H1 (cell line): ENCODE data around the gene KCNJ12. TPM values are rescaled to one million over a fixed set of nuclear protein-coding genes. Genes with fewer than 3 reads are reported as not detected.

Experiments used
- CTCF ChIA-PET: fragments of 300-600 bp; sonication (Branson Sonifier 250); formaldehyde crosslinking; loops from one replicate; lab custom pipeline; 2021; ENCODE audit not compliant: partially characterized antibody; lab: Charles Lee
- POLR2A ChIA-PET: fragments of 300-600 bp; sonication (Branson Sonifier 250); formaldehyde crosslinking; loops from one replicate; lab custom pipeline; 2021; ENCODE audit warnings: inconsistent platforms; ENCODE audit not compliant: partially characterized antibody; lab: Charles Lee
- DNase-seq, 2 experiments: peaks; one replicate each; pipeline versions ENCODE4 v3.0.0 to v3.0.0-alpha.2; 2010 to 2022; ENCODE audit warnings: low spot score in 2 of 2, low read depth in 1 of 2, mixed read lengths in 1 of 2
- FAIRE-seq: peaks from 2 replicates; lab custom pipeline; 2011; peaks lifted over from hg19 to GRCh38; lab: Jason Lieb, UNC
- H2AFZ ChIP-seq: 2 replicates; pipeline ENCODE4 v1.8.1; 2012; ENCODE audit warnings: low read length, inconsistent platforms
- H2AK5ac ChIP-seq: 2 replicates; pipeline ENCODE4 v1.6.1; 2013; ENCODE audit warnings: low read depth, low read length
- H2BK120ac ChIP-seq: replicated peaks from 2 replicates; pipeline ENCODE3; 2013; ENCODE audit warnings: low read depth, low read length, inconsistent platforms
- H2BK12ac ChIP-seq: 2 replicates; pipeline ENCODE4 v1.6.1; 2013; ENCODE audit warnings: low read depth, low read length
- H2BK15ac ChIP-seq: 2 replicates; pipeline ENCODE4 v1.6.1; 2013; ENCODE audit warnings: low read length
- H2BK20ac ChIP-seq: 2 replicates; pipeline ENCODE4 v1.6.1; 2013; ENCODE audit warnings: low read length
- H2BK5ac ChIP-seq: 2 replicates; pipeline ENCODE4 v1.6.1; 2013; ENCODE audit warnings: low read depth, low read length
- H3K14ac ChIP-seq: 2 replicates; pipeline ENCODE4 v1.6.1; 2013; ENCODE audit warnings: inconsistent platforms; ENCODE audit not compliant: insufficient read length
- H3K18ac ChIP-seq: 2 replicates; pipeline ENCODE4 v1.6.1; 2013; ENCODE audit warnings: low read length; ENCODE audit errors: extremely low read depth
- H3K23ac ChIP-seq: 2 replicates; pipeline ENCODE4 v1.6.1; 2013; ENCODE audit warnings: inconsistent platforms; ENCODE audit not compliant: insufficient read length
- H3K23me2 ChIP-seq: 2 replicates; pipeline ENCODE4 v1.6.1; 2013; ENCODE audit warnings: low read depth, low read length
- H3K27ac ChIP-seq: 2 replicates; pipeline ENCODE4 v1.6.1; 2011; ENCODE audit warnings: low read depth, low read length, inconsistent platforms
- H3K27me3 ChIP-seq, 4 experiments: replicated peaks in 1 of 4; 1 replicate in 1 of 4; 2 replicates in 3 of 4; pipeline versions ENCODE4 v1.6.1 to v1.8.1; 2011 to 2013; ENCODE audit warnings: low read length in 3 of 4, mild to moderate bottlenecking in 3 of 4, inconsistent platforms in 2 of 4, mixed read lengths in 2 of 4, moderate library complexity in 1 of 4; ENCODE audit not compliant: control insufficient read depth in 3 of 4, insufficient read depth in 3 of 4; ENCODE audit errors: extremely low read depth in 1 of 4
- H3K36me3 ChIP-seq, 4 experiments: 2 replicates each; pipeline versions ENCODE4 v1.6.1 to v1.8.1; 2011 to 2013; ENCODE audit warnings: mild to moderate bottlenecking in 4 of 4, low read length in 3 of 4, moderate library complexity in 2 of 4, control low read depth in 1 of 4, inconsistent platforms in 1 of 4; ENCODE audit not compliant: insufficient read depth in 4 of 4, control insufficient read depth in 2 of 4
- H3K4ac ChIP-seq: replicated peaks from 2 replicates; pipeline ENCODE3; 2013; ENCODE audit warnings: low read length, low read depth, mixed read lengths, inconsistent platforms; ENCODE audit not compliant: insufficient read length
- H3K4me1 ChIP-seq, 4 experiments: replicated peaks in 1 of 4; 1 replicate in 1 of 4; 2 replicates in 3 of 4; pipeline versions ENCODE4 v1.6.1 to v1.8.1; 2011 to 2013; ENCODE audit warnings: low read length in 3 of 4, inconsistent platforms in 2 of 4, mixed read lengths in 1 of 4; ENCODE audit not compliant: insufficient read depth in 4 of 4, control insufficient read depth in 3 of 4
- H3K4me2 ChIP-seq, 2 experiments: 2 replicates each; pipeline versions ENCODE4 v1.6.1 to v1.8.1; 2011 to 2013; ENCODE audit warnings: low read depth in 2 of 2, low read length in 2 of 2, control low read depth in 1 of 2, inconsistent platforms in 1 of 2, mild to moderate bottlenecking in 1 of 2; ENCODE audit not compliant: insufficient read depth in 1 of 2
- H3K4me3 ChIP-seq, 4 experiments: fragments of 200-600, 300-600 bp in 1 of 4; sonication (generic), shearing (Covaris generic), sonication (Bioruptor Twin) in 1 of 4; 2 replicates each; pipeline versions ENCODE4 v1.5.1 to v1.8.1; 2011 to 2016; ENCODE audit warnings: low read length in 4 of 4, low read depth in 3 of 4, control low read depth in 2 of 4, inconsistent platforms in 2 of 4, mild to moderate bottlenecking in 2 of 4, mixed read lengths in 1 of 4, moderate library complexity in 1 of 4; ENCODE audit not compliant: insufficient read depth in 2 of 4; ENCODE audit errors: extremely low read depth in 1 of 4
- H3K56ac ChIP-seq: replicated peaks from 2 replicates; pipeline ENCODE3; 2013; ENCODE audit warnings: low read depth, mild to moderate bottlenecking, mixed read lengths, low read length, inconsistent platforms; ENCODE audit not compliant: insufficient read length
- H3K79me1 ChIP-seq: 2 replicates; pipeline ENCODE4 v1.6.1; 2013; ENCODE audit warnings: low read depth, low read length, control low read depth
- H3K79me2 ChIP-seq, 2 experiments: 2 replicates each; pipeline versions ENCODE4 v1.6.1 to v1.8.1; 2012 to 2013; ENCODE audit warnings: low read length in 2 of 2, mild to moderate bottlenecking in 2 of 2, inconsistent platforms in 1 of 2; ENCODE audit not compliant: insufficient read depth in 2 of 2, control insufficient read depth in 1 of 2
- H3K9ac ChIP-seq, 4 experiments: replicated peaks in 1 of 4; 1 replicate in 1 of 4; 2 replicates in 3 of 4; pipeline versions ENCODE4 v1.6.1 to v1.8.1; 2011 to 2013; ENCODE audit warnings: low read depth in 3 of 4, low read length in 3 of 4, control low read depth in 2 of 4, mild to moderate bottlenecking in 2 of 4, moderate library complexity in 2 of 4, inconsistent platforms in 1 of 4; ENCODE audit errors: extremely low read depth in 1 of 4
- H3K9me3 ChIP-seq, 2 experiments: 2 replicates each; pipeline versions ENCODE4 v1.6.1 to v1.8.1; 2012 to 2013; ENCODE audit warnings: mild to moderate bottlenecking in 2 of 2, moderate library complexity in 2 of 2, control low read depth in 1 of 2, inconsistent platforms in 1 of 2, low read depth in 1 of 2, low read length in 1 of 2, mixed read lengths in 1 of 2; ENCODE audit not compliant: insufficient read depth in 2 of 2
- H4K20me1 ChIP-seq, 2 experiments: replicated peaks in 1 of 2; 2 replicates each; pipeline versions ENCODE3 to v1.8.1; 2011 to 2013; ENCODE audit warnings: inconsistent platforms in 2 of 2, low read length in 2 of 2, mild to moderate bottlenecking in 1 of 2; ENCODE audit not compliant: insufficient read depth in 2 of 2, control insufficient read depth in 1 of 2
- H4K5ac ChIP-seq: 2 replicates; pipeline ENCODE4 v1.6.1; 2013; ENCODE audit warnings: low read length, low read depth, mixed read lengths, inconsistent platforms; ENCODE audit not compliant: insufficient read length
- H4K8ac ChIP-seq: 2 replicates; pipeline ENCODE4 v1.8.0; 2013; ENCODE audit warnings: mild to moderate bottlenecking, moderate library complexity, low read length, inconsistent platforms; ENCODE audit not compliant: insufficient read depth; ENCODE audit errors: extremely low read depth
- H4K91ac ChIP-seq: replicated peaks from 2 replicates; pipeline ENCODE3; 2013; ENCODE audit warnings: low read length, mixed read lengths, inconsistent platforms; ENCODE audit not compliant: insufficient read length
- ASH2L ChIP-seq: fragments of 200-600, 300-600 bp; sonication (generic); IDR thresholded peaks from one replicate; pipeline ENCODE4 v1.7.1; 2017; ENCODE audit warnings: low read length
- BCL11A ChIP-seq, 2 experiments: IDR thresholded peaks; one replicate each; pipeline ENCODE4 v1.6.1; 2011; ENCODE audit warnings: low read depth in 2 of 2, low read length in 2 of 2, mild to moderate bottlenecking in 2 of 2
- CEBPB ChIP-seq: IDR thresholded peaks from 2 replicates; pipeline ENCODE4 v1.6.1; 2012; ENCODE audit warnings: low read depth, low read length
- GABPA ChIP-seq: IDR thresholded peaks from 2 replicates; pipeline ENCODE4 v1.6.1; 2011; ENCODE audit warnings: mild to moderate bottlenecking, low read length, moderate library complexity, borderline replicate concordance; ENCODE audit not compliant: insufficient read depth
- HDAC6 ChIP-seq: IDR thresholded peaks from one replicate; pipeline ENCODE4 v1.7.1; 2012; ENCODE audit warnings: low read depth, mild to moderate bottlenecking, inconsistent platforms, low read length, moderate library complexity
- MAFK ChIP-seq: IDR thresholded peaks from 2 replicates; pipeline ENCODE4 v1.6.1; 2012; ENCODE audit warnings: low read depth, mild to moderate bottlenecking, improper control_type of control experiment, low read length
- RAD21 ChIP-seq, 2 experiments: IDR thresholded peaks in 1 of 2; conservative IDR thresholded peaks in 1 of 2; 2 replicates each; pipeline ENCODE4 v1.6.1; 2011; ENCODE audit warnings: low read depth in 2 of 2, low read length in 2 of 2, improper control_type of control experiment in 1 of 2, inconsistent platforms in 1 of 2, mild to moderate bottlenecking in 1 of 2, moderate library complexity in 1 of 2
- RXRA ChIP-seq: IDR thresholded peaks from 2 replicates; pipeline ENCODE4 v1.6.1; 2011; ENCODE audit warnings: low read depth, mild to moderate bottlenecking, low read length, moderate library complexity; ENCODE audit not compliant: insufficient read depth
- SAP30 ChIP-seq: fragments of 300-600 bp; sonication (generic); IDR thresholded peaks from 2 replicates; pipeline ENCODE4 v1.7.1; 2012; ENCODE audit warnings: low read length, moderate library complexity, mild to moderate bottlenecking, inconsistent platforms; ENCODE audit not compliant: insufficient read depth, insufficient replicate concordance
- TCF12 ChIP-seq: IDR thresholded peaks from 2 replicates; pipeline ENCODE4 v1.6.1; 2011; ENCODE audit warnings: low read depth, mild to moderate bottlenecking, low read length
- TEAD4 ChIP-seq: IDR thresholded peaks from 2 replicates; pipeline ENCODE4 v1.6.1; 2012; ENCODE audit warnings: low read depth, low read length, inconsistent platforms, mixed read lengths
- WGBS, 2 experiments: shearing (Covaris generic) in 1 of 2; methylation state at CpG; one replicate each; pipeline versions ENCODE4 v1.1.6 to v1.1.7; 2013 to 2015; ENCODE audit warnings: low lambda C conversion rate in 2 of 2, mixed read lengths in 2 of 2, inconsistent platforms in 1 of 2, low coverage in 1 of 2, missing lambda C conversion rate in 1 of 2; ENCODE audit not compliant: insufficient replicate concordance in 2 of 2, insufficient coverage in 1 of 2, insufficient read length in 1 of 2; ENCODE audit errors: extremely low coverage in 1 of 2, missing lambda C conversion rate in 1 of 2; 5-methylcytosine and 5-hydroxymethylcytosine counted together
- polyA plus RNA-seq, 7 experiments: library from polyadenylated mRNA; depleted of rRNA in 3 of 7; stranded (reverse) in 5 of 7; unstranded in 2 of 7; fragments of >200 nt in 5 of 7; fragments of 200-250 nt in 2 of 7; gene quantifications; 1 replicate in 5 of 7; 2 replicates in 1 of 7; 4 replicates in 1 of 7; pipeline versions ENCODE4 v1.2.1 to v1.2.3, GENCODE V29; 2011 to 2013; ENCODE audit warnings: missing spikeins in 2 of 7, mixed read lengths in 2 of 7
- total RNA-seq: library from RNA; stranded (reverse); fragmentation: NEBNext Ultra II Directional; extraction: Animal tissue kit (Norgen Biotek cat#: 25700); gene quantifications from 2 replicates; pipeline ENCODE4 v1.2.1, GENCODE V29; 2021
- TF ChIP-seq, protein P1 (sequence below): IDR thresholded peaks from 2 replicates; pipeline ENCODE4 v1.6.1; 2012; ENCODE audit warnings: inconsistent platforms

KCNJ12 gene
- total and polyA plus RNA-seq, 2 of the 8 experiments (the other 6 are each of a cell fraction or from before 2014, with no cell fraction given): 1.2 to 1.5 TPM

GRCh38 chr17:21372256-21372954 is 3.8 kb upstream of the KCNJ12 start:
- ChIA-PET POLR2A (interaction anchor here (1.0 to 1.2 kb wide), 2 partner anchors 7 to 15 kb away, joined by 3 to 4 read pairs; no protein-coding TSS in a partner anchor), CTCF (interaction anchor here (0.9 to 1.2 kb wide), 6 partner anchors 11 to 261 kb away, joined by 3 read pairs; no protein-coding TSS in a partner anchor)
- Histone ChIP-seq H3K27ac (no peak overlapping the region), H3K23me2 (peaks cover 9% of the 10 kb centered on the region; the same call in 1 of the 2 replicates), H3K4me1 (peaks cover 0 to 19% (median 11%) of the 10 kb centered on the region in 4 experiments; a peak in 6 of 7 replicates), H2AFZ (no peak overlapping the region), H3K56ac (no peak overlapping the region), H3K79me1 (no peaks in the 10 kb centered on the region), H4K91ac (no peak overlapping the region), H3K4ac (peak overlapping the region; percentile 21), H3K27me3 (peaks cover 11 to 36% (median 26%) of the 10 kb centered on the region in 4 experiments), H2BK20ac (no peak overlapping the region), H3K9ac (no peak overlapping the region), H3K9me3 (no peaks in the 10 kb centered on the region), H3K18ac (no peak overlapping the region), H4K20me1 (peaks cover 0 to 5% of the 10 kb centered on the region in 2 experiments), H2BK120ac (peak overlapping the region; percentile 60), H2BK15ac (peak overlapping the region; percentile 97; the same call in 1 of the 2 replicates), H3K79me2 (no peaks in the 10 kb centered on the region), H2BK5ac (peak overlapping the region; percentile 78; the same call in 1 of the 2 replicates), H2BK12ac (peak overlapping the region; percentile 68; the same call in 1 of the 2 replicates), H2AK5ac (no peak overlapping the region), H3K14ac (no peak overlapping the region), H3K36me3 (no peaks in the 10 kb centered on the region), H3K4me3 (no peak overlapping the region), H4K8ac (no peak overlapping the region), H4K5ac (no peak overlapping the region), H3K4me2 (no peak overlapping the region), H3K23ac (no peak overlapping the region)
- no peak for DNase-seq
- no peak for FAIRE-seq
- 87% methylated on average over 16 of the region's 16 CpGs; no CpG with 5 or more reads in 1 of the 2 experiments for WGBS, 2 experiments
- no peak for TF ChIP-seq TEAD4
- TF ChIP-seq ASH2L: no peak
- TF ChIP-seq GABPA: no peak
- TF ChIP-seq RXRA: no peak
- no peak for TF ChIP-seq RAD21 (IDR thresholded peaks at IDR 0.05 in 1 of 2, conservative IDR thresholded peaks at IDR 0.05 in 1 of 2; ENCODE audit: low read depth in 2 of 2, low read length in 2 of 2)
- TF ChIP-seq TCF12: no peak
- TF ChIP-seq SAP30: no peak
- no peak for TF ChIP-seq HDAC6
- TF ChIP-seq, protein P1, sequence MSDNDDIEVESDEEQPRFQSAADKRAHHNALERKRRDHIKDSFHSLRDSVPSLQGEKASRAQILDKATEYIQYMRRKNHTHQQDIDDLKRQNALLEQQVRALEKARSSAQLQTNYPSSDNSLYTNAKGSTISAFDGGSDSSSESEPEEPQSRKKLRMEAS: no peak
- no peak for TF ChIP-seq MAFK
- no peak for TF ChIP-seq BCL11A (IDR thresholded peaks at IDR 0.05; ENCODE audit: low read depth in 2 of 2, low read length in 2 of 2)
- no peak for TF ChIP-seq CEBPB
